ENCODE results near the gene CAPN7.

Gene CAPN7

DNA sequence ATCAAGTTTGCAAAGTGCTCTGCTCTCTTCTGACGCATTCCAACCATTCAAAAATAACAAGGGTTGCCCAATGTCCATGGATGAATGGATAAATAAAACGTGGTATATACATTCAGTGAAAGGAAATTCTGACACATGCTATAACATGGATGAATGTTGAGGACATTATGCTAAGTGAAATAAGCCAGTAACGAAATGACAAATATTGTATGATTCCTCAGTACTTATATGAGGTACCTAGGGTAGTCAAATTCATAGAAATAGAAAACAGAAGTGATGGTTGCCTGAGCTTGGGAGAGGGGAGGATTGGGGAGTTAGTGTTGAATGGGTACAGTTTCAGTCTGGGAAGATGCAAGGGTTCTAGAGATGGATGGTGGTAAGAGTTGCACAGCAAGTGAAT is 92.5 kb downstream of the CAPN7 start:
- Histone ChIP-seq H3K9me3 (ENCODE audit: insufficient read depth, low read length) (no peaks in the 10 kb centered on the region), H3K9ac (ENCODE audit: insufficient read length, low read depth) (no peak overlapping the region), H3K4me3 (ENCODE audit: insufficient read length, low read depth) (no peak overlapping the region), H3K36me3 (ENCODE audit: insufficient read depth, insufficient read length, low read length) (peaks cover 38% of the 10 kb centered on the region), H3K4me1 (ENCODE audit: insufficient read depth, insufficient read length) (peaks cover 2% of the 10 kb centered on the region), H3K27me3 (ENCODE audit: insufficient read depth, insufficient read length) (no peaks in the 10 kb centered on the region)
- no peak for DNase-seq (ENCODE audit: low read depth, low spot score)
- TF ChIP-seq YY1 (IDR thresholded peaks at IDR 0.05; ENCODE audit: insufficient read depth, insufficient read length) (no peak), ZNF274 (IDR thresholded peaks at IDR 0.05; ENCODE audit: low read depth, low read length) (no peak)

- peaks cover 2% of the 10 kb centered on the region for H3K4me1 ChIP-seq (ENCODE audit: insufficient read depth, insufficient read length)
- no peaks in the 10 kb centered on the region for H3K27me3 ChIP-seq (ENCODE audit: insufficient read depth, insufficient read length)
- no peak overlapping the region for H3K4me3 ChIP-seq (ENCODE audit: insufficient read length, low read depth)
- H3K36me3 ChIP-seq (ENCODE audit: insufficient read depth, insufficient read length, low read length), result peaks cover 44% of the 10 kb centered on the region
- no peaks in the 10 kb centered on the region for H3K9me3 ChIP-seq (ENCODE audit: insufficient read depth, low read length)
- no peak for DNase-seq (ENCODE audit: low read depth, low spot score)
- no peak overlapping the region for H3K9ac ChIP-seq (ENCODE audit: insufficient read length, low read depth)
- TF ChIP-seq YY1 (IDR thresholded peaks at IDR 0.05; ENCODE audit: insufficient read depth, insufficient read length) (no peak), ZNF274 (IDR thresholded peaks at IDR 0.05; ENCODE audit: low read depth, low read length) (no peak), SUZ12 (IDR thresholded peaks at IDR 0.05; ENCODE audit: extremely low read depth, insufficient read depth, insufficient read length) (no peak)
These were observed 93.0 kb downstream of the CAPN7 start for GRCh38 chr3:15299036-15299435.

DNA sequence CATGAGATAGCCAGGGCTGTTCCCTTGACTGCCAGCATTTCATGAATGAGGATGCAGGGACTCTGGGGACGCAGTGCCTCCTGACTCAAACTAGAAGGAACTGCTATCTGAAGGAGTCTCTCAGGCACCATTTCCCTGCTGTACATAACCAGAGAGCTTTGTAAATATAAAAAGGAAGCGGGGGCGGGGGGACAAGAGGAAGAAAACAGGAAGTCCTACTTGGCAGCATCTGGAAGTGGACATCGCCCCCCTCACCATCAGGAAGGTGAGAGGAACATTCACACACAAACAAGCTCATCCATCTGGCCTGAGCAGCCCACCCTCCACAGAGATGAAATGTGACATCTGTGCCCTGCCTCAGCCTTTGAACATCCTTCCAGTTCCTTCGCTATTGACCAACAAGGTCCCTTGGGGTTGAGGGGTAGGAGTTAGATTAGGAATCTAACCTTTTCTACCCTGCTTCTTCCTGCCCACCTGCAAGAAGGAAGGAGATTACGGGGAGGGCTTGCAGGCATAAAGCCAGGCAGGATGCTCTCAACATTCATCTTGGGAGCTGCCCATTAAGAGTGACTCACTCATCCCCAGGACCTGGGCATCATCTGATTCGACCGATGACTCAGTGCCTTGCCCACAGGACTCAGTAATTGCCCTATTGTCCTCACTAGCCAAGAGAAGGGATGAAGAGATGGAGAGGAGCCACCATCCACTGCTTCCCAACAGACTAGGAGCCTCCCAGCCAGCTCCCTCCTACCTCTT is 94.5 kb downstream of the CAPN7 start:
- peaks cover 46% of the 10 kb centered on the region for H3K36me3 ChIP-seq (ENCODE audit: insufficient read depth, insufficient read length, low read length)
- H3K4me3 ChIP-seq (ENCODE audit: insufficient read length, low read depth), result no peak overlapping the region
- TF ChIP-seq YY1 (IDR thresholded peaks at IDR 0.05; ENCODE audit: insufficient read depth, insufficient read length), result no peak
- no peak for TF ChIP-seq ZNF274 (IDR thresholded peaks at IDR 0.05; ENCODE audit: low read depth, low read length)
- no peak for TF ChIP-seq SUZ12 (IDR thresholded peaks at IDR 0.05; ENCODE audit: extremely low read depth, insufficient read depth, insufficient read length)
- DNase-seq (ENCODE audit: low read depth, low spot score), result no peak
- no peaks in the 10 kb centered on the region for H3K27me3 ChIP-seq (ENCODE audit: insufficient read depth, insufficient read length)
- H3K9ac ChIP-seq (ENCODE audit: insufficient read length, low read depth), result no peak overlapping the region
- peaks cover 5% of the 10 kb centered on the region for H3K4me1 ChIP-seq (ENCODE audit: insufficient read depth, insufficient read length)
- H3K9me3 ChIP-seq (ENCODE audit: insufficient read depth, low read length), result no peaks in the 10 kb centered on the region

DNA sequence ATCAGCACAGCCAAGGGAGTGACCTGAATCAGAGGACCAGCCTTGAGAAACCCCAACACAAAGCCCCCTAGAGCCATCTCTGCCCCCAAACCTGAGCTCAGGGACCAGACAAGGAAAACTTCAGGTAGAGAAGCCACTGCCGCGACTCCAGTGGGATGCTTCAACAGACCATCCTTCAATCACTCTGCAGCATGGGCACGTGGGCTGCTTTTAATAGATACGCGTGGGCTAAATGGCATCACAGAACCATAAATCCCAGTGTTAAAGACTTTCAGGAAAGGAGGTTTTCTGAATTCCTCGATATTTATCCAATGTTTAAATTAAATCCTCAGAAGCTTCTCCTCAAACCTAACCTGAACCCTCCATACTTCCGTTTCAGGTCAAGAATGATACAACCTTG is 95.7 kb downstream of the CAPN7 start:
- Histone ChIP-seq H3K9ac (ENCODE audit: insufficient read length, low read depth) (no peak overlapping the region), H3K4me3 (ENCODE audit: insufficient read length, low read depth) (no peak overlapping the region), H3K36me3 (ENCODE audit: insufficient read depth, insufficient read length, low read length) (peaks cover 44% of the 10 kb centered on the region), H3K27me3 (ENCODE audit: insufficient read depth, insufficient read length) (no peaks in the 10 kb centered on the region), H3K9me3 (ENCODE audit: insufficient read depth, low read length) (no peaks in the 10 kb centered on the region), H3K4me1 (ENCODE audit: insufficient read depth, insufficient read length) (peaks cover 7% of the 10 kb centered on the region)
- DNase-seq (ENCODE audit: low read depth, low spot score), result no peak
- TF ChIP-seq YY1 (IDR thresholded peaks at IDR 0.05; ENCODE audit: insufficient read depth, insufficient read length), result no peak
- no peak for TF ChIP-seq SUZ12 (IDR thresholded peaks at IDR 0.05; ENCODE audit: extremely low read depth, insufficient read depth, insufficient read length)
- TF ChIP-seq ZNF274 (IDR thresholded peaks at IDR 0.05; ENCODE audit: low read depth, low read length), result no peak

All from NT2/D1 (cell line).